ENCODE results near the gene CALY.

The CALY gene

DNA sequence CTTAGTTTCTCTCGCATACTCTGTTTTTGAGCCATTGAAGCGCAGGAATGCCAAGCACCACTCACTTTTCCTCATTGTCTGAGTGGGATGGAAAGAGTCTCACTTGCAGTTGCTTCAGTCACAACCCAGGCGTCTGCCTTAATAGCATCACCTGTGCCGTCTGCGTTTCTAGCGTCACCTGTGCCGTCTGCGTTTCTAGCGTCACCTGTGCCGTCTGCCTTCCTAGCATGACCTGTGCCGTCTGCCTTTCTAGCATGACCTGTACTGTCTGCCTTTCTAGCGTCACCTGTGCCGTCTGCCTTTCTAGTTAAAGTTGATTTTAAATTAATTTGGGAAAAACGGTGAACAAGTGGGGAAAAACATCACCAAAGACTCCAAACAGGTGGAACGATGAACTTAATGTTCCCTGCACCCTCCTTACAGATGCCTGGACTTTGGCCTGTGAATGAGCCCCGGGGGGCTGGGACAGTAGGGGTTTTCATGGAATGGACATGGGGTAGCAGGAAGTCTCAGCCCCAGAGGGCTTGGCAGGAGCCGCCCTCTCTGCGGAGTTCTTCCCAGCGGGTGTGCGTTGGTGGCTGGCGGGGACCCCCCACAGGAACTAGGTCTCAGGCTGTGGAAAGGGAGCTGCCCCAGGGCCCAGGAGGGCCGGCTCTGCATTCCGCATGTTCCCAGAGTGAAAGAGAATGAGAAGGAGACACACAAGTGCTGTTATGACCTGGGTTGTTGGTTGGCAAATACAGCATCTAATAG, 24.5 kb downstream of the CALY start:
- Histone ChIP-seq H3K4me3 (replicated peaks; ENCODE audit: insufficient read depth, low read length) (no peak overlapping the region), H3K27ac (replicated peaks) (no peak overlapping the region), H3K27me3 (ENCODE audit: insufficient read depth, poor library complexity, severe bottlenecking) (no peaks in the 10 kb centered on the region)
- TF ChIP-seq, protein P1, sequence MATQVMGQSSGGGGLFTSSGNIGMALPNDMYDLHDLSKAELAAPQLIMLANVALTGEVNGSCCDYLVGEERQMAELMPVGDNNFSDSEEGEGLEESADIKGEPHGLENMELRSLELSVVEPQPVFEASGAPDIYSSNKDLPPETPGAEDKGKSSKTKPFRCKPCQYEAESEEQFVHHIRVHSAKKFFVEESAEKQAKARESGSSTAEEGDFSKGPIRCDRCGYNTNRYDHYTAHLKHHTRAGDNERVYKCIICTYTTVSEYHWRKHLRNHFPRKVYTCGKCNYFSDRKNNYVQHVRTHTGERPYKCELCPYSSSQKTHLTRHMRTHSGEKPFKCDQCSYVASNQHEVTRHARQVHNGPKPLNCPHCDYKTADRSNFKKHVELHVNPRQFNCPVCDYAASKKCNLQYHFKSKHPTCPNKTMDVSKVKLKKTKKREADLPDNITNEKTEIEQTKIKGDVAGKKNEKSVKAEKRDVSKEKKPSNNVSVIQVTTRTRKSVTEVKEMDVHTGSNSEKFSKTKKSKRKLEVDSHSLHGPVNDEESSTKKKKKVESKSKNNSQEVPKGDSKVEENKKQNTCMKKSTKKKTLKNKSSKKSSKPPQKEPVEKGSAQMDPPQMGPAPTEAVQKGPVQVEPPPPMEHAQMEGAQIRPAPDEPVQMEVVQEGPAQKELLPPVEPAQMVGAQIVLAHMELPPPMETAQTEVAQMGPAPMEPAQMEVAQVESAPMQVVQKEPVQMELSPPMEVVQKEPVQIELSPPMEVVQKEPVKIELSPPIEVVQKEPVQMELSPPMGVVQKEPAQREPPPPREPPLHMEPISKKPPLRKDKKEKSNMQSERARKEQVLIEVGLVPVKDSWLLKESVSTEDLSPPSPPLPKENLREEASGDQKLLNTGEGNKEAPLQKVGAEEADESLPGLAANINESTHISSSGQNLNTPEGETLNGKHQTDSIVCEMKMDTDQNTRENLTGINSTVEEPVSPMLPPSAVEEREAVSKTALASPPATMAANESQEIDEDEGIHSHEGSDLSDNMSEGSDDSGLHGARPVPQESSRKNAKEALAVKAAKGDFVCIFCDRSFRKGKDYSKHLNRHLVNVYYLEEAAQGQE (IDR thresholded peaks at IDR 0.05; ENCODE audit: insufficient replicate concordance, low read depth): no peak
- no peak for TF ChIP-seq POLR2AphosphoS5 (IDR thresholded peaks at IDR 0.05; ENCODE audit: low read depth)
- TF ChIP-seq GABPA (IDR thresholded peaks at IDR 0.05; ENCODE audit: low read depth): no peak
- TF ChIP-seq SPI1 (IDR thresholded peaks at IDR 0.05; ENCODE audit: borderline replicate concordance, low read depth): no peak
- TF ChIP-seq, protein P2, sequence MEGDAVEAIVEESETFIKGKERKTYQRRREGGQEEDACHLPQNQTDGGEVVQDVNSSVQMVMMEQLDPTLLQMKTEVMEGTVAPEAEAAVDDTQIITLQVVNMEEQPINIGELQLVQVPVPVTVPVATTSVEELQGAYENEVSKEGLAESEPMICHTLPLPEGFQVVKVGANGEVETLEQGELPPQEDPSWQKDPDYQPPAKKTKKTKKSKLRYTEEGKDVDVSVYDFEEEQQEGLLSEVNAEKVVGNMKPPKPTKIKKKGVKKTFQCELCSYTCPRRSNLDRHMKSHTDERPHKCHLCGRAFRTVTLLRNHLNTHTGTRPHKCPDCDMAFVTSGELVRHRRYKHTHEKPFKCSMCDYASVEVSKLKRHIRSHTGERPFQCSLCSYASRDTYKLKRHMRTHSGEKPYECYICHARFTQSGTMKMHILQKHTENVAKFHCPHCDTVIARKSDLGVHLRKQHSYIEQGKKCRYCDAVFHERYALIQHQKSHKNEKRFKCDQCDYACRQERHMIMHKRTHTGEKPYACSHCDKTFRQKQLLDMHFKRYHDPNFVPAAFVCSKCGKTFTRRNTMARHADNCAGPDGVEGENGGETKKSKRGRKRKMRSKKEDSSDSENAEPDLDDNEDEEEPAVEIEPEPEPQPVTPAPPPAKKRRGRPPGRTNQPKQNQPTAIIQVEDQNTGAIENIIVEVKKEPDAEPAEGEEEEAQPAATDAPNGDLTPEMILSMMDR (IDR thresholded peaks at IDR 0.05; ENCODE audit: insufficient read depth, low read length): no peak
- no peak for DNase-seq (ENCODE audit: low read depth in 1 of 2, low spot score in 1 of 2)

DNA sequence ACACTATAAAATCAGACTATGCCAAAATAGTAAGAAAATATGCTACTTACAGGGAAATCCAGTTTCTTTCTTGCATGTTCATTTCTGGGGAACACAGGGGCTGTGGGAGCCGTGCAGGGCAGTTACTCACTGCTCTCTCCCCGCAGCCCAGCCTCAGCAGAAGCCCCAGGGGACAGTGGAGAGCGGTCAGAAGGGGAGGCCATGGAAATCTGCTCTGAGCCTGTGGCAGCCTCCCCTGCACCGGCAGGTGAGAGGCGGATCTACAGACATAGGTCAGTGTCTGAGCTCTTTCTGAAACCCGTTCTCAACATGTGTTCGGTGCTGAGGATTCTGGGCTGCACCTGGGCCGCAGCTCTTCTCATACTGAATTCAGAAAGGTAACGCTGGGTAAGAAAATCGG, 25.1 kb downstream of the CALY start:
- DNase-seq (ENCODE audit: low read depth in 1 of 2, low spot score in 1 of 2): no peak
- no peak overlapping the region for H3K4me3 ChIP-seq (replicated peaks; ENCODE audit: insufficient read depth, low read length)
- H3K27me3 ChIP-seq (ENCODE audit: insufficient read depth, poor library complexity, severe bottlenecking): no peaks in the 10 kb centered on the region
- TF ChIP-seq, protein P2 (IDR thresholded peaks at IDR 0.05; ENCODE audit: insufficient read depth, low read length): no peak
- TF ChIP-seq GABPA (IDR thresholded peaks at IDR 0.05; ENCODE audit: low read depth) (no peak), SPI1 (IDR thresholded peaks at IDR 0.05; ENCODE audit: borderline replicate concordance, low read depth) (no peak), POLR2AphosphoS5 (IDR thresholded peaks at IDR 0.05; ENCODE audit: low read depth) (no peak)
- TF ChIP-seq, protein P1 (IDR thresholded peaks at IDR 0.05; ENCODE audit: insufficient replicate concordance, low read depth): no peak
- H3K27ac ChIP-seq (replicated peaks): no peak overlapping the region

DNA sequence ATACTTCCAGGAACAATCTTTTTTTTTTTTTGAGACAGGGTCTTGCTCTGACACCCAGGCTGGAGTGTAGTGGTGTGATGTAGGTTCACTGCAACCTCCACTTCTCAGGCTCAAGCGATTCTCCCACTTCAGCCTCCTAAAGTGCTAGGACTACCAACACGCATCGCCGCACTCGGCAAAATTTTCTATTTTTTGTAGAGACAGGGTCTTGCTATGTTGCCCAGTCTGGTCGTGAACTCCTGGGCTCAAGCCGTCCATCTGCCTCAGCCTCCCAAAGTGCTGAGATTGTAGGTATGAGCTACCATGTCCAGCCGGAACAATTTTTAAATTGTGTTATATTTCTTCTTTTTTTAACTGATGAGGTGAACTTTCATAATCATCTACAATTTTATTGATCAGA, 25.9 kb downstream of the CALY start:
- TF ChIP-seq, protein P2 (IDR thresholded peaks at IDR 0.05; ENCODE audit: insufficient read depth, low read length): no peak
- no peak for TF ChIP-seq GABPA (IDR thresholded peaks at IDR 0.05; ENCODE audit: low read depth)
- TF ChIP-seq SPI1 (IDR thresholded peaks at IDR 0.05; ENCODE audit: borderline replicate concordance, low read depth): no peak
- TF ChIP-seq, protein P1 (IDR thresholded peaks at IDR 0.05; ENCODE audit: insufficient replicate concordance, low read depth): no peak
- no peak for TF ChIP-seq POLR2AphosphoS5 (IDR thresholded peaks at IDR 0.05; ENCODE audit: low read depth)
- Histone ChIP-seq H3K4me3 (replicated peaks; ENCODE audit: insufficient read depth, low read length) (no peak overlapping the region), H3K27ac (replicated peaks) (no peak overlapping the region), H3K27me3 (ENCODE audit: insufficient read depth, poor library complexity, severe bottlenecking) (no peaks in the 10 kb centered on the region)
- DNase-seq (ENCODE audit: low read depth in 1 of 2, low spot score in 1 of 2): no peak
